ENCODE data around the gene FGF3. TPM values are rescaled to one million over a fixed set of nuclear protein-coding genes. Genes with fewer than 3 reads are reported as not detected.

Gene FGF3
- total RNA-seq, 1 donor from 2014 or later, result not detected

GRCh38 chr11:69807106-69807815 is 12.0 kb downstream of the FGF3 start:
- no peak for ATAC-seq
- no peak for DNase-seq (ENCODE audit: low spot score)

- ATAC-seq (no peak), DNase-seq (ENCODE audit: low spot score) (no peak)
These were observed 14.3 kb downstream of the FGF3 start for GRCh38 chr11:69804769-69805508.

- DNase-seq (ENCODE audit: low spot score) (no peak), ATAC-seq (no peak)
These were observed 15.5 kb downstream of the FGF3 start for GRCh38 chr11:69803604-69804218.

GRCh38 chr11:69803022-69803421 is 16.2 kb downstream of the FGF3 start:
- no peak for ATAC-seq
- DNase-seq (ENCODE audit: low spot score), result no peak

- no peak for DNase-seq (ENCODE audit: low spot score)
- no peak for ATAC-seq
These were observed 16.6 kb downstream of the FGF3 start for GRCh38 chr11:69802590-69802989.

- ATAC-seq (peak; percentile 78), DNase-seq (ENCODE audit: low spot score) (peak; percentile 52)
These were observed 17.5 kb downstream of the FGF3 start for GRCh38 chr11:69801513-69802335.

- no peak for DNase-seq (ENCODE audit: low spot score)
- no peak for ATAC-seq
These were observed 18.9 kb downstream of the FGF3 start for GRCh38 chr11:69800278-69800677.

- DNase-seq (ENCODE audit: low spot score) (no peak), ATAC-seq (peak; percentile 75)
These were observed 19.6 kb downstream of the FGF3 start for GRCh38 chr11:69799582-69799981.

- no peak for ATAC-seq
- DNase-seq (ENCODE audit: low spot score), result no peak
These were observed 20.1 kb downstream of the FGF3 start for GRCh38 chr11:69799097-69799496.

- DNase-seq (ENCODE audit: low spot score), result no peak
- no peak for ATAC-seq
These were observed 21.3 kb downstream of the FGF3 start for GRCh38 chr11:69797737-69798528.

- no peak for DNase-seq (ENCODE audit: low spot score)
- ATAC-seq, result peak; percentile 28
These were observed 22.1 kb downstream of the FGF3 start for GRCh38 chr11:69797156-69797555.

GRCh38 chr11:69796063-69796462 is 23.2 kb downstream of the FGF3 start:
- ATAC-seq (no peak), DNase-seq (ENCODE audit: low spot score) (no peak)

- ATAC-seq, result no peak
- no peak for DNase-seq (ENCODE audit: low spot score)
These were observed 27.7 kb downstream of the FGF3 start for GRCh38 chr11:69791276-69792180.

GRCh38 chr11:69788956-69789355 is 30.3 kb downstream of the FGF3 start:
- DNase-seq (ENCODE audit: low spot score), result no peak
- ATAC-seq, result no peak

- ATAC-seq (no peak), DNase-seq (ENCODE audit: low spot score) (no peak)
These were observed 31.3 kb downstream of the FGF3 start for GRCh38 chr11:69787906-69788305.

GRCh38 chr11:69787457-69787856 is 31.8 kb downstream of the FGF3 start:
- ATAC-seq (no peak), DNase-seq (ENCODE audit: low spot score) (no peak)

- DNase-seq (ENCODE audit: low spot score) (no peak), ATAC-seq (no peak)
These were observed 38.0 kb downstream of the FGF3 start for GRCh38 chr11:69781241-69781640.

GRCh38 chr11:69778373-69778772 is 40.8 kb downstream of the FGF3 start:
- DNase-seq (ENCODE audit: low spot score) (no peak), ATAC-seq (no peak)

GRCh38 chr11:69775163-69775755 is 44.0 kb downstream of the FGF3 start, which contains the start of gene FGF4:
Gene FGF4 (minus strand): TSS chr11:69775341. CDS start chr11:69775084, 257 bp downstream.
- ATAC-seq, result peak; percentile 82
- DNase-seq (ENCODE audit: low spot score), result no peak
